Stimulated activated CD8-positive, alpha-beta memory T cell treated with anti-CD3 and anti-CD28 coated beads, Interleukin-12 subunit alpha, Interleukin-12 subunit beta, amount 100 ng/mL, for 4 hours (primary cell): ENCODE results near the gene CARD14.
"Not testable (repeated sequence)": the region's sequence is repeated elsewhere in the genome, so short reads cannot be mapped to it uniquely, and the experiment has no call there.

Source experiments
- DNase-seq: peaks from one replicate; pipeline ENCODE4 v3.0.0-alpha.2; 2020; ENCODE audit warnings: low read depth

CARD14 gene

DNA sequence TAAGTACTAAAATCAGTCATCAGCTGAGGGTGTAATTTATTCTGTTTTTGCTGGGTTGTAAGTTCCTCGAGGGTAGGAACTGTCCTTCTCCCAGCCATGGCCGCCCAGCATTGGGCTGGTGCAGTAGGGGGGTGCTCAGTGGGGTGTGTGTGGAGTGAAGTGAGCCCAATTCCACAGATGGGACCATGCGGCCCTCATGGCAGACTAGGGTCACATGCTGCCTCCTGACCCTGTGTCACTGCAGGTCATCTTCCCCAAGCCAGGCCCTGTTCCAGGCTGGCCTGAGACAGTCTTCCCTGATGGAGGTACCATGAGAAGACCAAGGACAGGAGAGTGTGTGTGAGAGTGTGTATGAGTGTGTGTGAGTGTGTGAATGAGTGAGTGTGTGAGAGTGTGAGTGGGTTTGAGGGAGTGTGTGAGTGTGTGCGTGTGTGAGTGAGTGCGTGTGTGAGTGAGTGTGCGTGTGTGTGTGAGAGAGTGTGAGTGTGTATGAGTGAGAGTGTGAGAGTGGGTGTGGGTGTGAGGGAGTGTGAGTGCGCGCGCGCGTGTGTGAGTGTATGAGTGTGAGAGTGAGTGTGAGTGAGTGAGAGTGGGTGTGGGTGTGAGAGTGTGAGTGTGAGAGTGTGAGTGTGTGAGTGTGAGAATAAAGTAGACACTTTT lies 54.1 kb downstream of the CARD14 start:
- DNase-seq, result no peak

DNA sequence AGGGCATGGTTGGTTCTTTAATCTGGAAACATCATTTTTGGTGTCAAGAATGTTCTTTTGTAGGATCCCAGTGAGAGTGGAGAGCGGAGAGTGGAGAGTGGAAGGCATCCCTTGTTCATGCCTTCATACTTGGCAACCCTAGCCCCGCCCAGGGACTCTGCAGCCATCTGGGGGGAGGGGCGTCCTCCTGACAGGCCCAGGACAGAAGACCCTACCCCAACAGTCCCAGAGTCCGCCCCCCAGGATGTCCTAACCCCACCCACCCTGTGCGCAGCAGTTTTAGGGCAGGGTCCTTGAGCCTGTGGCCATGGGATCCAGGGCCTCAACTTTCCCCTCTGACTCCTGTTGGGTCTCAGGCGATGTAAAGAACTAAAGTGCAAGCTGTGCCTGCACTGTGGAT lies 54.9 kb downstream of the CARD14 start:
- DNase-seq, result no peak

DNA sequence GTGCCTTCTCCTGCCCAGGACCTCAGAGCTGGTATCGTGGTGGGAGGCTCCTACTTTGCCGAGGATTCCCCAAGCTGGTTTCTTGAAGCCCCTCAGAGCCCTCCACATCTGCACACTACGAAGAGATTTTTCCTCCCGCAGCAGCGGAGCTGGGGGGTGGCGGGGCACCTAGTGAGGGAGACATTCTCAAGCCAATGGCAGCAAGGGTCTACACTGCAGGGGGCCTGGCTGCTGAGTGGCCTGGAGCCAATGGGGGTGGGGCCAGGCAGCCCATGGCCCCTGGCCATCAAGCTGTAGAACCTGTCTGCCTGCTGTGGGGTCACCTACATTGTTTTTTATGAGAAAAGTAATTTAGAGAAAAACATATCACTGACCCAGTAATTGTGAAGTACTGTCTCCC lies 55.4 kb downstream of the CARD14 start:
- DNase-seq, result no peak

DNA sequence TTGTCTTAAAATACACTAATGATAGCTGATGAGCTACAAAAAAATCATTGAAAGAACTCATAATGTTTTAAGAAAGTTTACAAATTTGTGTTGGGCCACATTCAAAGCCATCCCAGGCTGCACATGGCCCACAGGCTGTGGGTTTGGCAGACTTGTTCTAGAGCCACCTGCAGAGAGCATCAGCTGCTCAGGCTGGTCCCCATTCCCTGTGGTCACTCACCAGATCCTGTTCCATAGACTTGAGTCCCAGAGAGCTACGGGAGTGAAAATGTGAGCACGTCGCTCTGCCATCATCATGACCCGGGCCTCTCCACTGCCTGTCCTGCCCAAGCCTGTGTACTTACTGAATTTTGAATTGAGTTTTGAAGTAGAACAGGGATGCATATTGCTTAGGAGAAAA lies 57.3 kb downstream of the CARD14 start:
- no peak for DNase-seq

DNA sequence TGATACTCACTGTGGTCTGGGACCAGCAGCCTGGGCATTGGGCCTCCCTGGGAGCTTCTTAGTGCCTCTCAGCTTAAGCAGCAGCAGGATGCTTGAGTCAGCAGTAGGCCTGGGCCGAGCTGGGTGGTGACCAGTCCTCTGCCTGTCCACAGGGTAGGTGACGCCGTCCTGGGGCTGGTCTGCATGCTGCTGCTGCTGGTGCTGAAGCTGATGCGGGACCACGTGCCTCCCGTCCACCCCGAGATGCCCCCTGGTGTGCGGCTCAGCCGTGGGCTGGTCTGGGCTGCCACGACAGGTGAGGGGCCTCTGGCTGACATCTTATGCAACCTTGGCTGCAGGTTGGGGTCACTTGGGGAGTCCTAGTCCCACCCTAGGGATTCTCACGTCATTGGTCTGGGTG lies 57.8 kb downstream of the CARD14 start:
- no peak for DNase-seq

DNA sequence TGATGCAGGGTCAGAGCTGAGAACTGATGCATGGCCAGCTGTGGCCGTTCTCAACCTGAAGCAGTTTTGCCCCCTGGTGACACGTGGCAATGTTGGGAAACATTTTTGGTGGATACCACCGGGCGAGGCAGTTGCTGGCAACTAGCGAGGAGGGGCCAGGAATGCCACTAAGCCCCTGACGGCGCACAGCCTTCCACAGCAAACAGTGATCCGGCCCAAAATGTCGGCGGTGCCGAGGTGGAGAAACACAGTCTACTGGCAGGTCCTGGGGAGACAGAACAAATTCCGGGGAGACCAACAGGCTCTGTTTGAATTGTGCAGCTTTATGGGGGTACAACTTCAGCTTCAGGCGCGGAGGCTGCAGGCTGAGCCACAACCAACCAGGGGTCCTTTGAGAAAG lies 58.6 kb downstream of the CARD14 start:
- no peak for DNase-seq

DNA sequence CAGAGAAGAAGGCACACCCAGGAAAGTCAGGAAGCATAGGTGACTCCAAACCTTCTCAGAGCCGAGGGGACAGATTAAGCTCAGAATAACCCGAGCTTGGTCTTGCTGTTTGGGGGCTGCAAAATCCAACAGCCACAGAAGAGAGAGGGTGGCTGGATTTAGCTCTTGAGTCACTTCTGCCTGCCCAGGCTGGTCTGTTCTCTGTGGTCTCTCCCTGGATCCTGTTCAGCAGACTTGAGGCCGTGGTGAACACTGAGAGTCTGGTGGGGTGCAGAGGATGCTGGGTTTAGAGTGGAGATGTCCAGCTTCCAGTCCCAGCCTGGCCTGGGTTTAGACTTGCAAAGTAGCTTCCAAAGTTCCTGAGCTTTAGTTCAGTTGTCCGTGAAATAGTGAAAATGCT lies 59.2 kb downstream of the CARD14 start:
- no peak for DNase-seq

DNA sequence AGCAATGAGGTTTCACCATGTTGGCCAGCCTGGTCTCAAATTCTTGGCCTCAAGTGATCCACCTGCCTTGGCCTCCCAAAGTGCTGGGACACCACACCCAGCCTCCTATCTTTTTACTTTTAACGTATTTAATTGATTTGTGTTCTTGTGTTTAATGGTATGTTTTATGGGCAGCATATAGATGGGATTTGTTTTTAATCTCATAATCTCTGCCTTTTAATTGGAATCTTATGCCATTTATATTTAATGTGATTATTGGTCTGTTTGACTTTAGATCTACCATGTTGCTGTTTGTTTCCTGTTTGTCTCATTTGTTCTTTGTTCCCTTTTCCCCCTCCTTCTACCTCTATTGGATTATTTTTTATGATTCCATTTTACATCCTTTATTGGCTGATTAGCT lies 62.6 kb downstream of the CARD14 start:
- DNase-seq, result no peak

DNA sequence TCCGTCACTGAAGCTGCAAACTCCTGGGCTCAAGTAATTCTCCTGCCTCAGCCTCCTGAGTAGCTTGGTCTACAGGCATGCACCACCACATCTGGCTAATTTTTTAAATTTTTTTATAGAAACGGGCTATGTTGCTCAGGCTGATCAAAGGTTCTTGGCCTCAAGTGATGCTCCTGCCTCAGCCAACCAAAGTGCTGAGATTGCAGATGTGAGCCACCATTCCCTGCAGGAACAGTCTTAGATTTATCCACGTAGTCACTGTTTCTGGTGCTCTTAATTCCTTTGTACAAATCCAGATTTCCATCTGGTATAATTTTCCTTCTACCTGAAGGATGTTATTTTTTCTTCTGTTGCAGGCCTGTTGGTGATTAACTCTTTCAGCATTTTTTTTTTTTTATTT lies 63.4 kb downstream of the CARD14 start:
- no peak for DNase-seq

DNA sequence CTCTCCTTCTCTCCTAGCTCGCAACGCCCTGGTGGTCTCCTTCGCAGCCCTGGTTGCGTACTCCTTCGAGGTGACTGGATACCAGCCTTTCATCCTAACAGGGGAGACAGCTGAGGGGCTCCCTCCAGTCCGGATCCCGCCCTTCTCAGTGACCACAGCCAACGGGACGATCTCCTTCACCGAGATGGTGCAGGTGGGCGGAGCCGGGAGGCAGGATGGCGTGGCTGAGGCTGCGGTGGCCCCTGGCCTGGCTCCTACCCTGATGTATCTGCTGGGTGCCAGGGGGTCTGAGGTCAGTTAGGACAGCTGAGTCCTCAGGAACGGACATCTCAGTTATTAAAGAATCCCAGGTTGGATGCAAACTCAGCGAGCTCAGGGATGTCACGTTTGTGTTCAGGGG lies 67.1 kb downstream of the CARD14 start:
- DNase-seq, result no peak

DNA sequence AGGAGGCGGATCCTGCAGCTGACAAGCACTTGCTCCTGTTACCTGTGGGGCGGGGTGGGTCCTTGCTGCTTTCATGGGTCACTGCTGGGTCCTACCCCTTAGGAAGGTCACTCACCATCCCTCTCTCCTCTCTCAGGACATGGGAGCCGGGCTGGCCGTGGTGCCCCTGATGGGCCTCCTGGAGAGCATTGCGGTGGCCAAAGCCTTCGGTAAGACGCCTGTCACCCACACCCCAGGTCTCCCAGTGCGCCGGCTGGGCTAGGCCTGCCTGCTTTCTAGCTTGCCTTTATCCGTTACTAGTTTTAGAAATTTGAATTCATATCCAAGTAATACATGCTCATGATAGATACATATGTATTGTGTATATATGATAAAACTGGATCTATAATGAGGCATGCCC lies 67.6 kb downstream of the CARD14 start:
- no peak for DNase-seq

DNA sequence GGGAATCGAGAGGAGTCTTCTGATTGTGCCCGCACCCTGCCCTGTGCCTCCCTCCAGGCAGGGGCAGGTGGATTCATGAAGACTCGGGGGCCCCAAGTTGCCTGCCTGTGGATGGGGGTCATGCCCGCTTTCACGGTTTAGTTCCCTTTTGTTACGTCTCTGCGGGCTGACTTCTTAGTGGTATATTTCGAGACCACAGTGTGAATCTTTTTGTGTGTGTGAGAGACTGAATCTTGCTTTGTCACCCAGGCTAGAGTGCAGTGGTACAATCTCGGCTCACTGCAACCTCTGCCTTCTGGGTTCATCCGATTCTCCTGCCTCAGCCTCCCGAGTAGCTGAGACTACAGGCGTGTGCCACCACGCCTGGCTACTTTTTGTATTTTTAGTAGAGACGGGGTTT lies 72.7 kb downstream of the CARD14 start:
- no peak for DNase-seq

DNA sequence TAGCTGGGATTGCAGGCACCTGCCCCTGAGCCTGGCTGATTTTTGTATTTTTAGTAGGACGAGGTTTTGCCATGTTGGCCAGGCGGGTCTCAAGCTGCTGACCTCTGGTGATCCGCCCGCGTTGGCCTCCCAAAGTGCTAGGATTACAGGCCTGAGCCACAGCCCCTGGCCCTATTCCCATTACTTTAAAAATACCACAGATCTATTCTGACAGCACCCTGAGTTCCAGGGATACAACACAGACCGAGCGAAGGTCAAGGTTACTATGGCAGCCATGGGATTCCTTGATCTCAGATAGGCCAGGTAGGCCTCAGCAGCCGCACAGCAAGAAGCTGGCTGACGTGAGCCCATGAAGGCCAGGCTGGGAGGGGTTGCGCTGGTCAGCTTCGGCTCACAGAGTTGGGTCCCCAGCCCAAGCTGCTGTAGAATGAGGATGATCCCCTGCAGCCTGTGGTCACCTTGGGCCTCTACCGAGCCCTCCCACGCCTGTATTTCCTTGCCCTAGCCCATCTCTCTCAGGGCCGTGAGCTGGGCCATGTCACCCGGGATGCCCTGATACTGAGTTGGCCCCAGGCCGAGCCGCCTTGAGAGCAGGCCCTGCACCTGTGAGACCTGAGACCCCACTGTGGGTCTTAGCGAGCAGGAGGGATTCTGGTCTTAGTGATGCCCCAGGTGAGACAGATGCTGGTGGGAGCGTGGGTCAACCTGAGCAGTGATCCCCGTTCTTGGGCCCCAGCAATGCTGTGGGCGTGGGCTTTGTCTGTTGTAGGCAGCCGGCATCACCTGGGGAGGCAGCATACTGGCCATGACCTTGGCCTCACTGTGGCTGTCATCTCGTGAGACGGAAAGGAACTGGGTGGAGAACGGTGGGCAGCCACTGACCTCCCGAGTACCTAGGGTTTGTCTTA lies 74.0 kb downstream of the CARD14 start:
- no peak for DNase-seq

DNA sequence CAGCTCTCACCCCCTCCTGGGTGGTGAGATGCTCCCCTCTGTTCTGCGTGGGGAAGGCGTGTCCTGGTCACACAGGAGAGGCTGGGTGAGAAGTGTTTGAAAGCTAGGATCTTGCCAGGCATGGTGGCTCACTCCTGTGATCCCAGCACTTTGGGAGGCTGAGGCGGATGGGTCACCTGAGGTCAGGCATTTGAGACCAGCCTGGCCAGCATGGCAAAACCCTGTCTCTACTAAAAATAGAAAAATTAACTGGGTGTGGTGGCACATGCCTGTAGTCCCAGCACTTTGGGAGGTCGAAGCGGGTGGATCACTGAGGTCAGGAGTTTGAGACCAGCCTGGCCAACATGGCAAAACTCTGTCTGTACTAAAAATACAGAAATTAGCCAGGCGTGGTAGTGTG lies 74.6 kb downstream of the CARD14 start:
- not testable (repeated sequence) for DNase-seq

DNA sequence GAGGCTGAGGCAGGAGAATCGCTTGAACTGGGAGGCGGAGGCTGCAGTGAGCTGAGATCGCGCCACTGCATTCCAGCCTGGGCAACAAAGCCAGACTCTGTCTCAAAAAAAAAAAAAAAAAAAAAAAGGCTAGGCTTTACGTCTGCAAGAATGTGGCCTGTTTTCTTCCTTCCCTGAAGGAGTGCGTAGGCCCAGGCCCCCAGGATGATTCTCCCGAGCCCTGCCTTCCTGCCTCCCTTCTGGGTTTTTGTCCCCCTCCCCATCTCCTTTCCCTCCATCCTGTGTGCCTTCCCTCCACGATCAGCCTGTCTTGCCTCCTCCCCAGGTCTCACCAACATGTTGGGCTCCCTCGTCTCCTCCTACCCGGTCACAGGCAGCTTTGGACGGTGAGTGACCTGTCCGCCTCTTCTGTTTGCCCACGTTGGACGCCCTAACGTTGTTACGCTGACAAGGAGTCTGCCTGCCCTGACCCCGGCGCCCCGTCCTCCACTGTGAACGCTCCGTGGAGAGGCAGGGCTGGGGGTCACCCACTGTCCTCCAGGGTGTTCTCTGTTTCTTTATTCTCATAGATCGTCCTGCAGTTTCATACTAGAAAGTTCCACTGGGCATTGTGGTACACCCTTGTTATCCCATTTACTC lies 75.2 kb downstream of the CARD14 start:
- DNase-seq, result no peak

DNA sequence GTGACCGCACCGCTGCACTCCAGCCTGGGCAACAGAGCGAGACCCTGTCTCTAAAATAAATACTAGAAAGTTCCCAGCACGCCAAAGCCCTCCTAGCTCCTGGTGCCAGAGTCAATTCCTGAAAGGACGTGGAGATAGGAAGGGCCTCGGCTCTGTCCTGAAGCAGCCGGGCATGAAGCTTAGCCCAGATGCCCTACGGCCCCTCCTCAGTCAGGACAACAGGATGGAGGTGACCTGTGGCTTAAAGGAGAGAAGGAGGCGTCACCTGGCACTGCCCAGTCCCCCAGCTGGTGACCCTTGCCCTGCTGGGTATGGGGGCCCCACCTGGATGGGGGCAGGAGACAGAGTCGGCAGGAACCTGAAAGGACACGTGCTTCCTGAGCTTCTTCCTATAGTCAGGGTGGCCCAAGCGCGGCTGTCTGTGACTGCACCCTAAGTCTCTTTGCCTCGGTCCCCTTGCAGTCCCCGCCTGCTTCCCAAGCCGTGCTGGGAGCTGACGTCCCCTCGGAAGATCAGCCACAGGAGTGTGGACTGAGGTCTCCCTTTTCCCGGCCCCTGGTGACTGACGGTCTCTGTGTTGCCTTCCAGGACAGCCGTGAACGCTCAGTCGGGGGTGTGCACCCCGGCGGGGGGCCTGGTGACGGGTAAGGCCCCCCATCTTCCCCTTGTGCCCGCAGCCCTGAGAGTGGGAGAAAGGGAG lies 75.9 kb downstream of the CARD14 start:
- no peak for DNase-seq

DNA sequence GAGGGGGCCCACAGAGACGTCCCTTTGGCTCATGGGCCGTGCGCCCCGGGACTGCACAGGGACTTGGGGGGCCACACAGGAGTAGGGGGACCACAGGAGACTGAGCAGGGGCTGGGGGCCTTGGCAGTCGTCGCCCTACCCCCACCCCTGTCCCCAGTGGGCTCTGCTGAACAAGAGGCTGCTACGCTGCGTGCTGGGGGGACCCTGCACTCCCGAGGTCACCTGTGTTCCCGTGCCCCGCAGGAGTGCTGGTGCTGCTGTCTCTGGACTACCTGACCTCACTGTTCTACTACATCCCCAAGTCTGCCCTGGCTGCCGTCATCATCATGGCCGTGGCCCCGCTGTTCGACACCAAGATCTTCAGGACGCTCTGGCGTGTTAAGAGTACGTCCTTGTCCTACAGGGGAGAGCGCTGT lies 76.4 kb downstream of the CARD14 start:
- no peak for DNase-seq

DNA sequence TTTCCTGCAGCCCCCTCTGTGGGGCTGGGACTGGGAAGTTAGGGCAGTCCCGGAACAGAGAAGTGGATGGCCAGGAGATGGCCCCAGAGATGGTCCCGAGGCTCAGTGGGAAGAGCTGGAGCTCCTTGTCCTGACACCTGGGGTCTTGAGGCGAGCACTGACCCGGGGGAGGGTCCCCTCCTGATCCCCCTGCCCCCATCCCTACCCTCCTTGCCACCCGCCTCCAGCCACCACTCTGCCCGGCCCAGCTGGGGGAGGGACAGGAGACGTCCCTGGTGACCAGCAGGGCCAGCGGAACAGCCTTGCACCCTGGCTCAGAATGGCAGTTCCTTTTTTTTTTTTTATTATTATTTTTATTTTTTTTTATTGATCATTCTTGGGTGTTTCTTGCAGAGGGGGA lies 76.9 kb downstream of the CARD14 start:
- DNase-seq, result no peak

DNA sequence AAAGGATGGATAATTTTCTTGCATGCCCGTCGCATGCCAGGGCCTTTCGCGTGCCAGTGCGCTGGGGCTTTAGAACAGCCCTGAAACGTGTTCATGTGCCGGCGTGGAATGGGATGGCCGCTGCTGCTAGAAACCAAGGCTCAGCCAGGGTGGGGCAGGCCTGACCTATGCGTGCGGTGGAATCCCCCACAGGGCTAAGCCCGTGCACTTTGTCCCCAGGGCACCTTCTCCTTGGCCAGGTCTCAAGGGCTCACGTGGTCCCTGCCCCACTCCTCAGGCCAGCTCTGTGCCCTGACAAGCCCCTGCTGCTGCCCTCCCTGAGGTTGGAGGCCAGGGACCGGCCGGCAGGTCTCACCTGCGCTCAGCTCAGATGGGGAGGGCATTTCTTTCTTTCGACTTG lies 77.7 kb downstream of the CARD14 start:
- no peak for DNase-seq

DNA sequence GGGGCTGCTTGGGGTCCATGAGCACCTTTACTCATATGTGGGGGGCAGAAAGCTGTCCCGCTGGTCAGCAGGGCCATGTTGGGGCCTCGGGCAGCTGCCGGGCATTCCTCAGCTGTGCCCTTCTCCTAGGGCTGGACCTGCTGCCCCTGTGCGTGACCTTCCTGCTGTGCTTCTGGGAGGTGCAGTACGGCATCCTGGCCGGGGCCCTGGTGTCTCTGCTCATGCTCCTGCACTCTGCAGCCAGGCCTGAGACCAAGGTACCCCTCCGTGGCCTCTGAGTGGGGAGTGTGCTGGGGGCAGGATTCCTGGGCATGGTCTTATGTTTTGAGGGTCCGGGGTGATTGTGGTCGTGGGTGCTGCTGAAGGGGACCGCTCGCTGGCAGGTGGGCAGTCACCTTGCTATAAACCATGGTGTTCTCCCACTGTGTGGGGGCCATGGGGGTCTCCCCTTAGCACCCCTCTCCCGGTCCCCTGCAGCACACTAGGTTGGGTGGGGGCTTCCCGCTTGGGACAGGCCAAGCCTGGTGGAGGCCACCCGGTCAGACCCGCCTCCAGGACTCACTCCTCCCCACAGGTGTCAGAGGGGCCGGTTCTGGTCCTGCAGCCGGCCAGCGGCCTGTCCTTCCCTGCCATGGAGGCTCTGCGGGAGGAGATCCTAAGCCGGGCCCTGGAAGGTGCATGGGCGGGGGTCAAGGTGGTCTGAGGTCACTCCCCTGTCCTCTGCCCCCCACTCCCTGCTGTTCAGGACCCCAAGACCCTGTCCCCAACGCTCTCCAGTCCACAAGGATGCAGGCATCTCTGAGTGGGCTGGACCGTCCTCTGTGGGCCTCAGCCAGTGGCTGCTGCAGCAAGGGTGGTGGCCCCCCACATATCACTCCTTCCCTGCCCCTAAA lies 78.4 kb downstream of the CARD14 start:
- DNase-seq, result no peak

DNA sequence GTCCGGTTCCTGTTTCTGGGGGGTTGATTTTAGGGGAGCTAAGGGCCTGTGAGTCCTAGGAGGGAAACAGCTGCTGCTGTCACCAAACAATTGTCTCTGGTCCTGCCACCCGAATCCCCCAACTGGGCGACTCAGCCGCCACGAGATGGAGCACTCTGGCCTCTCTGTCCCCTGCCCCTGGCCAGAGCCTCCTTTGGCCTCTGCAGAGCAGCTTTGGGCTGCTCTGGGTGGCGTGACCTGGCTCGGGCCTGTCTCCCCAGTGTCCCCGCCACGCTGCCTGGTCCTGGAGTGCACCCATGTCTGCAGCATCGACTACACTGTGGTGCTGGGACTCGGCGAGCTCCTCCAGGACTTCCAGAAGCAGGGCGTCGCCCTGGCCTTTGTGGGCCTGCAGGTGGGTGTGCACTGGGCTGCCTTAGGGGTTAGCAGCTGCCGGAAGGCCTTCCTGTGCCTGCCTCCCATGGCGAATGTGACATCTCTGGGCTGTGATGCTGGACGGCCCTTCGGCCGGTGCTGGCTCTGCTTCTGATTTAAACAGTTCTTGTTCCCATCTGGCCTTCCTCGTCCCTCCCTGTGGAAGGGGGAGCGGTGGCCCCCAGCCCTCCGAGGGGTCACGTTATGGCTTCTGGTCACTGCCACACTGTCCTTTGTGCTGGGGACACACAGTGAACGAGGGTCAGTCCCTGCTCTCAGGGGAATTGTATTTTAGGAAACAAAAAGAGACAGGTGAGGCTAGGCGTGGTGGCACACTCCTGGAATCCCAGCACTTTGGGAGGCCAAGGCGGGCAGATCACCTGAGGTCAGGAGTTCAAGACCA lies 79.3 kb downstream of the CARD14 start:
- no peak for DNase-seq
